H1 (cell line): ENCODE measurements around the gene UBE2O. TPM values are rescaled to one million over a fixed set of nuclear protein-coding genes. Genes with fewer than 3 reads are reported as not detected.

Source experiments
- HDAC6 ChIP-seq: IDR thresholded peaks from one replicate; pipeline ENCODE4 v1.7.1; 2012; ENCODE audit warnings: low read depth, mild to moderate bottlenecking, inconsistent platforms, low read length, moderate library complexity
- JUN ChIP-seq: IDR thresholded peaks from 2 replicates; pipeline ENCODE4 v1.6.1; 2011; ENCODE audit warnings: low read depth, mild to moderate bottlenecking, improper control_type of control experiment, low read length
- PHF8 ChIP-seq: fragments of 200-600 bp; sonication (generic); conservative IDR thresholded peaks from 2 replicates; pipeline ENCODE4 v1.7.1; 2012; ENCODE audit warnings: low read depth, mild to moderate bottlenecking, inconsistent platforms, low read length, moderate library complexity
- SIX5 ChIP-seq: IDR thresholded peaks from 2 replicates; pipeline ENCODE4 v1.6.1; 2011; ENCODE audit warnings: mild to moderate bottlenecking, low read depth, low read length
- SUZ12 ChIP-seq: fragments of 200-600 bp; sonication (generic); IDR thresholded peaks from 2 replicates; pipeline ENCODE4 v1.6.1; 2012; ENCODE audit warnings: mild to moderate bottlenecking, inconsistent platforms, low read length, moderate library complexity, mixed read lengths
- USF2 ChIP-seq: IDR thresholded peaks from 2 replicates; pipeline ENCODE4 v1.6.1; 2011; ENCODE audit warnings: low read length, improper control_type of control experiment
- polyA plus RNA-seq, 7 experiments: library from polyadenylated mRNA; depleted of rRNA in 3 of 7; stranded (reverse) in 5 of 7; unstranded in 2 of 7; fragments of >200 nt in 5 of 7; fragments of 200-250 nt in 2 of 7; gene quantifications; 1 replicate in 5 of 7; 2 replicates in 1 of 7; 4 replicates in 1 of 7; pipeline versions ENCODE4 v1.2.1 to v1.2.3, GENCODE V29; 2011 to 2013; ENCODE audit warnings: missing spikeins in 2 of 7, mixed read lengths in 2 of 7
- total RNA-seq: library from RNA; stranded (reverse); fragmentation: NEBNext Ultra II Directional; extraction: Animal tissue kit (Norgen Biotek cat#: 25700); gene quantifications from 2 replicates; pipeline ENCODE4 v1.2.1, GENCODE V29; 2021

The UBE2O gene
- total and polyA plus RNA-seq, 2 of the 8 experiments (the other 6 are each of a cell fraction or from before 2014, with no cell fraction given), result 24.4 to 63.0 TPM

- TF ChIP-seq PHF8 (no peak), USF2 (no peak), HDAC6 (no peak), SIX5 (no peak), JUN (no peak), SUZ12 (no peak)
Observed at GRCh38 chr17:76499267-76499667, 46.3 kb upstream of the UBE2O start (continued).
